Left lobe of liver (tissue), 2 donors: ENCODE results near the gene WWC2. TPM values are rescaled to one million over a fixed set of nuclear protein-coding genes. Genes with fewer than 3 reads are reported as not detected.

ENCODE experiments used
- ATAC-seq: fragments of 200-7000 bp; cut with Tn5 transposase; one replicate; pipeline ENCODE4 v1.9.1; 2020; ENCODE audit warnings: mild to moderate bottlenecking, moderate library complexity
- DNase-seq: peaks from one replicate; pipeline ENCODE4 v3.0.0-alpha.2; 2020; ENCODE audit warnings: low spot score
- total RNA-seq: library from RNA; stranded (reverse); gene quantifications from one replicate; pipeline ENCODE4 v1.2.1, GENCODE V29; 2021
- donor health status: DM: no; HTN: no; CAD: no; lungs with moderate emphysema.
- donor health status: DM: no; HTN: yes; CAD: no.

Gene WWC2
- total RNA-seq, 1 donor from 2014 or later: 43.2 TPM

GRCh38 chr4:183164963-183165362 lies 65.9 kb downstream of the WWC2 start:
- peak; percentile 18 for ATAC-seq
- DNase-seq: no peak

GRCh38 chr4:183165376-183165775 lies 66.3 kb downstream of the WWC2 start:
- ATAC-seq (peak; percentile 20), DNase-seq (no peak)

GRCh38 chr4:183170894-183171293 lies 71.8 kb downstream of the WWC2 start:
- no peak for ATAC-seq
- no peak for DNase-seq

DNA sequence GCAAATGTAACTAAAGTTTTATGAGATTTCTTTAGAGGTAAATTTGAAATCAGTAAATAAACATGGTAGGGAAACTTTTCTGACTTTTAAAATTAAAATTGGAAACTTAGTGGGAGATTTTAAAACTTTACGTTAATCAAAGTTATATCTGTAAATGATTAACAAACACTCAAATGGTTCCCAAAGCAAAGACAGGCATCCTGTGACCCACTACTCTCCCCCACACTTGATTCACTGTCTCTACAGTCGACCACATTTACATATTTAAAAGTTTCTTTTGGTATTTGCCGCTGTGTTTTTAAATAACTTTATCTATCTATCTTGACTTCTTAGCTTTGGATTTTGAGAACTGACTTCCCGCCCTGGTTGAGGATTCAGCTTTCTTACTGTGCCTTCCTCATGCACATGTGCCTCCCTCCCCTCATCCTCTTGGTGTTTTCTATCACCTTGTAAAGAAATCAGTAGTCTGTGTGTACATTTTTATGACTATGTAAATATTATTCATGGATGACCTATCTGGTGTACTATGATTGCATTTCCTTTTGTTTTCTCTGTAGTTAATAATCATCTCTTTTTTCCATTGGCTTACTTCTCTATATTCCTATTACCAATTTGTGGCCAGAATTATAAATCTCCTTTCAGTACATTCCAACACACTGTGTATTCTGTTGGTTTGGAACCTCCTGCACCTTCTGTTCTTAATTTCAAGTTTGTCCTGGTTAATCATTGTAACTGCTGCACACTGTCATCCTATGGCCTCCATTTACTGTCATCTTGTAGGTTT lies 72.6 kb downstream of the WWC2 start:
- ATAC-seq: peak; percentile 74
- DNase-seq: no peak

- ATAC-seq: no peak
- DNase-seq: no peak
Measured at GRCh38 chr4:183172881-183173280, 73.8 kb downstream of the WWC2 start.

DNA sequence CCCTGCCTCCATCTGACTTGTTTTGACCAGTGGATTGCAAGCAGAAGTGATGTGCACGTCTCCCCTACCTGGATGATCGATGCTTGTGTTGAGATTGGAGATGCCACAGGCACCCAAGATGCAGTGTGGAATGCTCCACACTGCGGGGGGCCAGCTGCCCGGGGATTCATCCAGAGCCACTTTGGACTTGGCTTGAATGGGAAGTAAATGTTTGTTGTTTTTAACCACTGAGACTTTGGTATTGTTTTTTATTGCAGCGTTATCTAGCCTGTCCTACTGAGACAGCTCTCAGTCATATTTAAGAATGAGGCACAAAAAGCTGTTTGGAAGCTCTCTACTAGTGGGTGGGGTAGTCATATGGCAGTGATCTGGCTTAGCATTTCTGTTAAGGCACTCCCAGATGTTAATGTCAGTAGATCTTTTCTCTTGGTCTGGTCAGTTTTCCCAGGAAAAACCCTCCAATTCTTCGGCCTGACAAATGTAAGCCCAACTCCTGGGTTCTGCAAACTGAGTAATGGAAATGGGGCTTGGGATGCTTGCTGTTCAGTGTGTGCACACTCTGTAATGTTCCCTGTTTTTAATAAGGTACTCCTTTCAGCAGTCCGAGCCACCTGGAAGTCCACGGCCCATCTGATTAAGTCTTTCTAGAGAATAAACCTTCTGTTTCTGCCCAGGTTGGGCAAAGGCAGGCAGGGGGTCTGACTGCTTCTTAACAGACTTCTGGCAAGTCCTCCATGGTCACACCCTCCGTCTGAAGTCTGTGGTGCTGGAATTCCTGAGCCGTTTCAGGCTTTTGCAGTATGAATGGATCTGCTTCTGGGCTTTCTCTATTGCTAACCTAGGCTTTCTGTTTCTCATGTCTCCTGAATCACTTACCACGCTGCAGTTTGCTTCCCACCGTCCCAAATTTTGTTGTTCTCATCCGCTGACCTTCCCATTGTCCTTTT lies 74.8 kb downstream of the WWC2 start:
- no peak for ATAC-seq
- DNase-seq: no peak

GRCh38 chr4:183175631-183176232 lies 76.7 kb downstream of the WWC2 start:
- ATAC-seq: no peak
- no peak for DNase-seq

DNA sequence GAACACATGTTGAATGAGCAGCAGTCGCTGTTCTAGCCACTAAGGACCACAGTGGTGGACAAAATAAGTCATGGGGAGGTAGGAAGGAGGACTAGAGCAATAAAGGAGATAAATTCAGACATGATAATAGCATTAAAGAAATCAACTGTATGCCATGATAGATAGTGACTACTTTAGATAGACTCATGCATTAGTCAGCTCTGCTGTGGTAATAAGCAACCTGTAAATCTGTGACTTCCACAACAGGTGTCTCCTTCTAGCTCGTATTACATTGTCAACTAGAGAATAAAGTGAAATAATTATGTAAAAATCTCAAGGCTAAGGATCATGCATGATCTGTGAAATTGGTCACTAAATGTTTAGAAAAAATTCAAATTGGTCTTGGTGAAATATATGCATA lies 77.9 kb downstream of the WWC2 start:
- ATAC-seq (no peak), DNase-seq (no peak)

DNA sequence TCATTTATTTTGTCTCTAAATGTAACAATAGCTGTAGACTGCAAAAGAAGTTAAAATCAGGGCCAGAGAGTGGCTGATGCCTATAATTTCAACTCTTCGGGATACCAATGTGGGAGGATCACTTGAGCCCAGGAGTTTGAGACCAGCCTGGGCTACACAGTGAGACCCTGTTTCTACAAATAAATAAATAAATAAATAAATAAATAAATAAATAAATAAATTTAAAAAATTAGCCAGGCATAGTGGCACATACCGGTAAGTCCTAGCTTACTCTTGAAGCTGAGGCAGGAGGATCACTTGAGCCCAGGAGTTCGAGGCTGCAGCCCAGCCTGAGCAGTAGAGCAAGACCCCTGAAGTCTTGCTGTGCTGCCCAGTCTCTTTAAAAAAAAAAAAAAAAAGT lies 79.1 kb downstream of the WWC2 start:
- DNase-seq: no peak
- ATAC-seq: no peak

DNA sequence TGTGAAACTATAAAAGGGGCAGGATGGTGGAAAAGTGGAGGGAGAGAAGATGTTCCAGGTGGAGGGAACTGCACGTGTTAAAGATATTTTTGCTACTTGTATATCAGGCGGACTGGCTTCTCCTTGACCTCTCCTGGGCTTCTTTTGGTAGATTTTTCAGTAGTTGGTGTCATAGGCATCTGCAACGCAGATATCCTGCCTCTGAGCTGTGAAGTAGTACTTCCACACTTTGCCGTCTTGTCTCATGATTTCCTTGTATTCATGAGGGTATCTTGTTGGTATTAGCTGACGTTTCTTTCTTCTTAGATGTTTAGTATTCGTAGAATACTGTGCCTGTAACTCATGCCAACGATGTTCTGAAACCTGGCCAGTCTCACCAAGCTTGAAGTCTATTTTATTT lies 81.0 kb downstream of the WWC2 start:
- ATAC-seq (no peak), DNase-seq (no peak)

DNA sequence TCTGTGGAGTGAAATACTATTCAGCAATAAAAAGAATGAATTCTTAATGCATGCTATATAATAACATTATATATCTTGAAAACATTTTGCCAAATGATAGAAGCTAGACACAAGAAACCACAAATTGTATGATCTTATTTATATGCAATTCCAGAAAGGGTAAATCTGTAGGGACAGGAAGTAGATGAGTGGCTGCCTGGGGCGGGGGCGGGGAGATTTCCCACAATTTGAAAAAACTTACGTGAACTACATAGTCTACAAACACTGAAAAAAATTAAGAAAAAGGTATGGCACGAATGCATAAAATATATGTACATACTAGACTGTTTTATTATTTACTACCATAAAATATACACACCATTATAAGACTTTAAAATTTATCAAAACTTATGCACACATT lies 81.6 kb downstream of the WWC2 start:
- no peak for ATAC-seq
- DNase-seq: no peak

GRCh38 chr4:183181081-183181480 lies 82.0 kb downstream of the WWC2 start:
- ATAC-seq: no peak
- DNase-seq: no peak

DNA sequence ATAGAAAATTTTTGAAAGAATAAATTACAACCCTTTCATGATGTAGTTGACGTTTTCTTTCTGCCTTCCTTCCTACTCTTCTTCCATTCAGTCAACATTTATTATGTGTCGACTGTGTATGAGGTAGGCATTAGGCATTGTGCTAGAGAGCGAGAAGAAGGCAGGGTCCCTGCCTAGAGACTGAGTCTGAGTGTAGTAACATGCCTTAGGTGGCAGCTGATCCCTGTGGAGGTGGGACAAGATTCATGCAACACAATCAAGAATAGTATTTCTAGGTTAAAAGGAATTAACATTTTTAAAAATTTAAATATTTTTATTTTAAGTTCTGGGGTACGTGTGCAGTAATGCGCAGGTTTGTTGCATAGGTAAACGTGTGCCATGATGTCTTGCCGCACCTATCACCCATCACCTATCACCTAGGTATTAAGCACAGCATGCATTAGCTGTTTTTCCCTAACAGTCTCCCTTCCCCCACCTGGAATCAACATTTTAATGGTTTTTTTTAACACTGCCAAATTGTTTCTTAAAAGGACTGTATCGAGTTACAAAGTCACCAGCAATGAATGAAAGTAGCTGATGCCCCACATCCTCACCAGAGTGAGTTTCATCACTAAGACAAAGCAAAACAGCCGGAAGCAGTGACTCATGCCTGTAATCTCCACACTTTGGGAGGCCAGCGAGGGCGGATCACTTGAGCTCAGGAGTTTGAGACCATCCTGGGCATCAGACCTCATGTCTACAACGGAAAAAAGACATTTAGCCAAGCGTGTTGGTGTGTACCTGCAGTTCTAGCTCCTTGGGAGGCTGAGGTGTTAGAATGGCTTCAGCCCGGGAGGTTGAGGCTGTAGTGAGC lies 84.0 kb downstream of the WWC2 start:
- DNase-seq: no peak
- peak; percentile 55 for ATAC-seq

GRCh38 chr4:183183906-183184535 lies 85.0 kb downstream of the WWC2 start:
- ATAC-seq (no peak), DNase-seq (no peak)

GRCh38 chr4:183185018-183185417 lies 86.0 kb downstream of the WWC2 start:
- DNase-seq (no peak), ATAC-seq (no peak)

GRCh38 chr4:183185559-183185958 lies 86.5 kb downstream of the WWC2 start:
- DNase-seq (no peak), ATAC-seq (peak; percentile 34)

DNA sequence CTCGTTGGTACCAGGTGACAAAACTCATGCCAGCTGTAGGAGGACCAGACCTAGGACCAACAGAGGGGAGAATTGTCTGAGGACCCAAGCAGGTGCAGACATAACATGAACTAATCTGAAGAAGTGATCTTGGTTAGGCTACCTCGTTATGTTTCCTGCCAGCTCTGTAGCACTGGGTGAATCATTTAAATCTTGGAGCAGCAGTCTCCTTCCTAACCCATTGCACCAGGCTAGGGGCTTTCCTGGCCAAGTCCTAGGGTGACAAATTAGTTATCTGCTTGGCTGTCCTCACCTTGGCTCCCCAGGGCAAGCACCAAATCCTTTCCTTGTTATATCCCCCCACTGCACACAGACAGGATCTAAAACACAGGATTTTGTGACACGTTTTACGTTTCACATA lies 87.8 kb downstream of the WWC2 start:
- DNase-seq (no peak), ATAC-seq (no peak)

GRCh38 chr4:183190900-183191527 lies 92.0 kb downstream of the WWC2 start:
- DNase-seq: no peak
- ATAC-seq: peak; percentile 75

GRCh38 chr4:183191630-183192029 lies 92.6 kb downstream of the WWC2 start:
- ATAC-seq: no peak
- DNase-seq: no peak

DNA sequence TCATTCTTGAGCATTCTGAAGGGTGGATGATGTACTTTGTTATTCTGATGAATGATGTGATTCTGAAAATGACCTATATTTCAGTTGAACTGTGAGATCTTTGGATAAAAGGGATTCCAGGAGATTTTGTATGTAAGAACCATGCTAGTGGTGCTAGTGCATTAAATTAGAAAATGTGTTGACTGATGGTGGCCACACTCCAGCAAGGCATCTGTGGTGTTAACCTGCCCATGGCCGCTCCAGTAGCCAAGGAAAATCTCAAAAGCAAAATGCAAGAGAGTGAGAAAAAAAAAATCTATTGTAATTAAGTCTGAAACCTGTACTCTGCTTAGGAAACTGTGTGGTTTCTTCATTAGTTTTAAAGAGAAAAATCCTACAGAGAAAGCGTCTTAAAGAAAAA lies 93.5 kb downstream of the WWC2 start:
- no peak for ATAC-seq
- no peak for DNase-seq
